Keratinocyte (primary cell): ENCODE data around the gene TIGD6. TPM values are rescaled to one million over a fixed set of nuclear protein-coding genes. Genes with fewer than 3 reads are reported as not detected.

Experiments
- DNase-seq: peaks from one replicate; pipeline ENCODE4 v3.0.0-alpha.2; 2011; ENCODE audit warnings: low read depth, missing footprints, low spot score
- FAIRE-seq: peaks from 2 replicates; lab custom pipeline; 2011; peaks lifted over from hg19 to GRCh38; lab: Jason Lieb, UNC
- H2AFZ ChIP-seq: 2 replicates; pipeline ENCODE4 v1.6.0; 2012; ENCODE audit warnings: low read length, control low read depth, inconsistent platforms; ENCODE audit not compliant: control insufficient read depth
- H3K27ac ChIP-seq: 2 replicates; pipeline ENCODE4 v1.5.1; 2011; ENCODE audit warnings: low read length; ENCODE audit not compliant: control insufficient read depth, insufficient read depth
- H3K27me3 ChIP-seq: 3 replicates; pipeline ENCODE4 v1.6.0; 2011; ENCODE audit warnings: low read length; ENCODE audit not compliant: control insufficient read depth, insufficient read depth; ENCODE audit errors: extremely low read depth
- H3K36me3 ChIP-seq, 2 experiments: 2 replicates in 1 of 2; 3 replicates in 1 of 2; pipeline ENCODE4 v1.5.1; 2011; ENCODE audit warnings: low read length in 2 of 2, mild to moderate bottlenecking in 1 of 2; ENCODE audit not compliant: control insufficient read depth in 2 of 2, insufficient read depth in 2 of 2; ENCODE audit errors: extremely low read depth in 1 of 2
- H3K4me1 ChIP-seq: 3 replicates; pipeline ENCODE4 v1.5.1; 2011; ENCODE audit warnings: low read length; ENCODE audit not compliant: control insufficient read depth, insufficient read depth; ENCODE audit errors: extremely low read depth
- H3K4me2 ChIP-seq: 3 replicates; pipeline ENCODE4 v1.6.0; 2011; ENCODE audit warnings: low read depth, low read length; ENCODE audit not compliant: control insufficient read depth, insufficient read depth; ENCODE audit errors: extremely low read depth
- H3K4me3 ChIP-seq, 3 experiments: fragments of 200-600 bp in 1 of 3; sonication (generic) in 1 of 3; 2 replicates in 2 of 3; 3 replicates in 1 of 3; pipeline ENCODE4 v1.5.1; 2011 to 2016; ENCODE audit warnings: low read length in 3 of 3, mild to moderate bottlenecking in 3 of 3, control low read depth in 2 of 3, inconsistent platforms in 1 of 3, low read depth in 1 of 3, mixed read lengths in 1 of 3, mixed run types in 1 of 3, moderate library complexity in 1 of 3; ENCODE audit not compliant: control insufficient read depth in 2 of 3, insufficient read depth in 2 of 3; ENCODE audit errors: extremely low read depth in 1 of 3
- H3K79me2 ChIP-seq: 2 replicates; pipeline ENCODE4 v1.6.0; 2012; ENCODE audit warnings: low read length; ENCODE audit not compliant: control insufficient read depth, insufficient read depth
- H3K9ac ChIP-seq: 3 replicates; pipeline ENCODE4 v1.6.0; 2011; ENCODE audit warnings: low read length; ENCODE audit not compliant: control insufficient read depth, insufficient read depth; ENCODE audit errors: extremely low read depth
- H3K9me1 ChIP-seq: 3 replicates; pipeline ENCODE4 v1.6.0; 2011; ENCODE audit warnings: low read length; ENCODE audit not compliant: control insufficient read depth, insufficient read depth; ENCODE audit errors: extremely low read depth
- H3K9me3 ChIP-seq: 2 replicates; pipeline ENCODE4 v1.5.1; 2012; ENCODE audit warnings: low read depth, low read length; ENCODE audit not compliant: control insufficient read depth
- H4K20me1 ChIP-seq: 3 replicates; pipeline ENCODE4 v1.6.0; 2011; ENCODE audit warnings: low read length; ENCODE audit not compliant: control insufficient read depth, insufficient read depth; ENCODE audit errors: extremely low read depth
- EZH2 ChIP-seq: IDR thresholded peaks from one replicate; pipeline ENCODE4 v1.6.1; 2012; ENCODE audit warnings: inconsistent platforms, mild to moderate bottlenecking, low read length, moderate library complexity
- dilution Hi-C: fragments of 300-500 bp; cut with MboI; formaldehyde crosslinking; loops from one replicate; pipeline ENCODE4 v1.7.0; 2020; ENCODE audit warnings: low sequenced_read_pairs; ENCODE audit not compliant: extremely low pct_ligation_motif_present
- polyA plus RNA-seq, 5 experiments: library from polyadenylated mRNA; depleted of rRNA in 3 of 5; stranded (reverse) in 3 of 5; stranded (forward) in 1 of 5; unstranded in 1 of 5; fragments of >200 nt; gene quantifications; 1 replicate in 1 of 5; 2 replicates in 3 of 5; 3 replicates in 1 of 5; pipeline versions ENCODE4 v1.2.1 to v1.2.3, GENCODE V29; 2011 to 2012; ENCODE audit warnings: missing spikeins in 2 of 5, low read depth in 1 of 5, low replicate concordance in 1 of 5
- TF ChIP-seq, protein P1 (sequence below), 3 experiments: IDR thresholded peaks in 1 of 3; conservative IDR thresholded peaks in 1 of 3; optimal IDR thresholded peaks in 1 of 3; 2 replicates in 2 of 3; 3 replicates in 1 of 3; pipeline versions ENCODE3 to v1.5.1; 2011; ENCODE audit warnings: low read length in 3 of 3, mild to moderate bottlenecking in 3 of 3, moderate library complexity in 2 of 3, control low read depth in 1 of 3, inconsistent platforms in 1 of 3; ENCODE audit not compliant: insufficient read depth in 2 of 3; ENCODE audit errors: extremely low read depth in 1 of 3

Gene TIGD6
- polyA plus RNA-seq, 1 donor (not counting 4 experiments of a cell fraction or from before 2014, with no cell fraction given), result 4.1 TPM

DNA sequence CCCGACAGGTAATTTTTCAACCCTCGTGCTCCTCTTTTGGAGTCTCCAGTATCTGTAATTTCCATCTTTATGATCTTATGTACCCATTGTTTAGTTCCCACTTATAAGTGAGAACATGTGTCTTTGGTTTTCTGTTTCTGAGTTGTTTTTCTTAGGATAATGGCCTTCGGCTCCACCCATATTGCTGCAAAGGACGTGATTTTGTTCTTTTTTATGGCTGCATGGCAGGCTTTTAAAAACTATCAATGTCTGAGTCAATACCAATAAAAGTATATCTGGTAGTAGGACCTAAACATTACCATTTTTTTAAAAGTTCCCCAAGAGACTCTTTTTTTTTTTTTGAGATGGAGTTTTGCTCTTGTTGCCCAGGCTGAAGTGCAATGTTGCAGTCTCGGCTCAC lies 43.8 kb downstream of the TIGD6 start:
- dilution Hi-C loops, result loop anchor here (25.0 kb wide), 1 partner anchor 94 kb away; no protein-coding TSS in a partner anchor
- Histone ChIP-seq H2AFZ (no peak overlapping the region), H3K27ac (no peak overlapping the region)

DNA sequence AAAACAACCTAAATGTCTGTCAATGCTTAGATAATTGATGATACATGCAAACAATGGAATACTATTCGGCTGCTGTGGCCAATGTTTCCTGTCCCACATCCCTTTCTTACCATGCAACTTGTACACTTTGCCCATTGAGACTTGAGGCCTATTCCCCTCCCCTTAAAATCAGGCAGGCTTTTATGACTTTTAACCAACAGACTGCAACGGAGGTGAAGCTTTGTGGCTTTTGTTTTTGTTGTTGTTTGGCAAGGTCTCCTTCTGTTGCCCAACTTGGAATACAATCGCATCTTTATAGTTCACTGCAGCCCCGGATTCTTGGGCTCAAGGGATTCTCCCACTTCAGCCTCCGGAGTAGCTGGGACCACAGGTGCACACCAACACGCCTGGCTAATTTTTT lies 45.7 kb downstream of the TIGD6 start:
- no peaks in the 10 kb centered on the region for H3K79me2 ChIP-seq
- FAIRE-seq (no peak), DNase-seq (no peak)
- H3K9me1 ChIP-seq, result no peaks in the 10 kb centered on the region
- H3K36me3 ChIP-seq, result no peaks in the 10 kb centered on the region
- H3K9me3 ChIP-seq, result no peaks in the 10 kb centered on the region
- H3K27ac ChIP-seq, result no peak overlapping the region
- H3K4me3 ChIP-seq, result no peak overlapping the region
- H3K4me1 ChIP-seq, result peaks cover 6% of the 10 kb centered on the region
- no peak overlapping the region for H3K4me2 ChIP-seq
- H4K20me1 ChIP-seq, result no peaks in the 10 kb centered on the region
- no peak overlapping the region for H2AFZ ChIP-seq
- dilution Hi-C loops, result loop anchor here (25.0 kb wide), 1 partner anchor 92 kb away; no protein-coding TSS in a partner anchor
- no peak for TF ChIP-seq EZH2
- TF ChIP-seq, protein P1, sequence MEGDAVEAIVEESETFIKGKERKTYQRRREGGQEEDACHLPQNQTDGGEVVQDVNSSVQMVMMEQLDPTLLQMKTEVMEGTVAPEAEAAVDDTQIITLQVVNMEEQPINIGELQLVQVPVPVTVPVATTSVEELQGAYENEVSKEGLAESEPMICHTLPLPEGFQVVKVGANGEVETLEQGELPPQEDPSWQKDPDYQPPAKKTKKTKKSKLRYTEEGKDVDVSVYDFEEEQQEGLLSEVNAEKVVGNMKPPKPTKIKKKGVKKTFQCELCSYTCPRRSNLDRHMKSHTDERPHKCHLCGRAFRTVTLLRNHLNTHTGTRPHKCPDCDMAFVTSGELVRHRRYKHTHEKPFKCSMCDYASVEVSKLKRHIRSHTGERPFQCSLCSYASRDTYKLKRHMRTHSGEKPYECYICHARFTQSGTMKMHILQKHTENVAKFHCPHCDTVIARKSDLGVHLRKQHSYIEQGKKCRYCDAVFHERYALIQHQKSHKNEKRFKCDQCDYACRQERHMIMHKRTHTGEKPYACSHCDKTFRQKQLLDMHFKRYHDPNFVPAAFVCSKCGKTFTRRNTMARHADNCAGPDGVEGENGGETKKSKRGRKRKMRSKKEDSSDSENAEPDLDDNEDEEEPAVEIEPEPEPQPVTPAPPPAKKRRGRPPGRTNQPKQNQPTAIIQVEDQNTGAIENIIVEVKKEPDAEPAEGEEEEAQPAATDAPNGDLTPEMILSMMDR (optimal IDR thresholded peaks at IDR 0.05 in 1 of 3, IDR thresholded peaks at IDR 0.05 in 1 of 3, conservative IDR thresholded peaks at IDR 0.05 in 1 of 3; ENCODE audit: extremely low read depth in 1 of 3, insufficient read depth in 2 of 3, low read length in 3 of 3), result no peak
- no peak overlapping the region for H3K9ac ChIP-seq
- H3K27me3 ChIP-seq, result no peaks in the 10 kb centered on the region

More for the DNA sequence above, 43.8 kb downstream of the TIGD6 start:
- Histone ChIP-seq H3K27me3 (no peaks in the 10 kb centered on the region), H3K79me2 (no peaks in the 10 kb centered on the region), H4K20me1 (no peaks in the 10 kb centered on the region), H3K4me2 (no peak overlapping the region), H3K9me3 (no peaks in the 10 kb centered on the region), H3K36me3 (no peaks in the 10 kb centered on the region), H3K9me1 (no peaks in the 10 kb centered on the region), H3K4me3 (no peak overlapping the region), H3K9ac (no peak overlapping the region), H3K4me1 (peaks cover 15% of the 10 kb centered on the region)
- no peak for DNase-seq
- TF ChIP-seq EZH2, result no peak
- TF ChIP-seq, protein P1 (optimal IDR thresholded peaks at IDR 0.05 in 1 of 3, IDR thresholded peaks at IDR 0.05 in 1 of 3, conservative IDR thresholded peaks at IDR 0.05 in 1 of 3; ENCODE audit: extremely low read depth in 1 of 3, insufficient read depth in 2 of 3, low read length in 3 of 3), result no peak
- FAIRE-seq, result no peak
